Nephron progenitor cell (in vitro differentiated cells): Measurements from ENCODE around the gene STIM1.

Experiments
- DNase-seq: peaks from one replicate; pipeline ENCODE4 v3.0.0; 2021
- H3K27ac Mint-ChIP-seq: 2 replicates; pipeline ENCODE4 v1.8.0; 2021; ENCODE audit warnings: mild to moderate bottlenecking, moderate library complexity, mixed read lengths
- H3K27me3 Mint-ChIP-seq: 2 replicates; pipeline ENCODE4 v1.8.0; 2021; ENCODE audit warnings: mild to moderate bottlenecking, low read depth, mixed read lengths; ENCODE audit not compliant: poor library complexity
- H3K36me3 Mint-ChIP-seq: 2 replicates; pipeline ENCODE4 v1.8.0; 2021; ENCODE audit warnings: low read depth, mixed read lengths
- H3K4me1 Mint-ChIP-seq: 2 replicates; pipeline ENCODE4 v1.8.0; 2021; ENCODE audit warnings: mixed read lengths
- H3K4me3 Mint-ChIP-seq: 2 replicates; pipeline ENCODE4 v1.8.0; 2021; ENCODE audit warnings: mild to moderate bottlenecking, moderate library complexity, mixed read lengths
- H3K9me3 Mint-ChIP-seq: 2 replicates; pipeline ENCODE4 v1.8.0; 2021; ENCODE audit warnings: mild to moderate bottlenecking, moderate library complexity, mixed read lengths
- CTCF ChIP-seq: fragments of 200-600 bp; sonication (generic); IDR thresholded peaks from 2 replicates; pipeline ENCODE4 v1.5.0; 2021; ENCODE audit warnings: antibody characterized with exemption

Gene STIM1

GRCh38 chr11:3971756-3972404 is 116.4 kb downstream of the STIM1 start:
- DNase-seq = no peak
- no peaks in the 10 kb centered on the region for H3K4me1 Mint-ChIP-seq
- no peak overlapping the region for H3K27ac Mint-ChIP-seq
- no peak overlapping the region for H3K4me3 Mint-ChIP-seq
- no peaks in the 10 kb centered on the region for H3K36me3 Mint-ChIP-seq
- H3K27me3 Mint-ChIP-seq = no peaks in the 10 kb centered on the region
- no peak for TF ChIP-seq CTCF
- no peaks in the 10 kb centered on the region for H3K9me3 Mint-ChIP-seq

- Mint-ChIP-seq H3K27me3 (no peaks in the 10 kb centered on the region), H3K27ac (no peak overlapping the region), H3K36me3 (no peaks in the 10 kb centered on the region), H3K4me3 (no peak overlapping the region), H3K9me3 (no peaks in the 10 kb centered on the region), H3K4me1 (no peaks in the 10 kb centered on the region)
- no peak for DNase-seq
- TF ChIP-seq CTCF = no peak
Observed at GRCh38 chr11:3972431-3972830, 117.0 kb downstream of the STIM1 start.

- Mint-ChIP-seq H3K4me3 (no peak overlapping the region), H3K9me3 (no peaks in the 10 kb centered on the region), H3K27me3 (peaks cover 1% of the 10 kb centered on the region), H3K4me1 (no peaks in the 10 kb centered on the region), H3K36me3 (no peaks in the 10 kb centered on the region), H3K27ac (no peak overlapping the region)
- TF ChIP-seq CTCF = no peak
- DNase-seq = no peak
Observed at GRCh38 chr11:3977078-3977477, 121.6 kb downstream of the STIM1 start.

GRCh38 chr11:3981084-3981633 is 125.7 kb downstream of the STIM1 start:
- TF ChIP-seq CTCF = no peak
- Mint-ChIP-seq H3K4me1 (no peaks in the 10 kb centered on the region), H3K27ac (no peak overlapping the region), H3K36me3 (no peaks in the 10 kb centered on the region), H3K9me3 (no peaks in the 10 kb centered on the region), H3K27me3 (peaks cover 3% of the 10 kb centered on the region), H3K4me3 (no peak overlapping the region)
- DNase-seq = no peak

GRCh38 chr11:3982431-3982830 is 127.0 kb downstream of the STIM1 start:
- Mint-ChIP-seq H3K4me1 (no peaks in the 10 kb centered on the region), H3K4me3 (no peak overlapping the region), H3K36me3 (no peaks in the 10 kb centered on the region), H3K9me3 (no peaks in the 10 kb centered on the region), H3K27ac (no peak overlapping the region), H3K27me3 (peaks cover 7% of the 10 kb centered on the region)
- TF ChIP-seq CTCF = no peak
- DNase-seq = no peak

GRCh38 chr11:3983101-3983500 is 127.6 kb downstream of the STIM1 start:
- Mint-ChIP-seq H3K36me3 (no peaks in the 10 kb centered on the region), H3K27me3 (peaks cover 7% of the 10 kb centered on the region), H3K4me3 (no peak overlapping the region), H3K27ac (no peak overlapping the region), H3K4me1 (no peaks in the 10 kb centered on the region), H3K9me3 (no peaks in the 10 kb centered on the region)
- DNase-seq = no peak
- TF ChIP-seq CTCF = no peak
